ENCODE results near the gene SYNE1. TPM values are rescaled to one million over a fixed set of nuclear protein-coding genes. Genes with fewer than 3 reads are reported as not detected.
A peak's percentile ranks its signal among the peaks of the same experiment; 100 is the strongest.

Gene SYNE1
- total RNA-seq, 2 donors from 2014 or later = 26.0 to 46.7 TPM

DNA sequence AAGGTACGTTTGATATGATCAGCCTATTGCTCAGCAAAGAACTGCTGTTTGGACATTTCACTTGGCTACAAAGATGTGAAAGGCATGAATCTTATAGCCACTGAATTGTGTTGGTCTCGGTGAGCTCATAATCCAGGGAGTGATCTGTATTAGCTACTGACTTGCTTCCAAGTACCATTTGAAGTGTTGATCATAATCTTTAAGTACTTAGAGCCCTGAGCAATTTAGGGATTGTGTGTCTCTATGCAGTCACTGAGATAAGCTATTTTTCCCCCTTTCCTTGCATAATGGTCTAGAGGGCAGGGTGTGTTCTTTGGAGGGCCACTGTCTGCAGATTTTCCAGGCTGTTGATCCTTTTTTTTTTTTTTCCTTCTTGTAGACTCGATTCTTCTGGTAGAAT lies 436.0 kb downstream of the SYNE1 start:
- ATAC-seq (replicated peaks) = no peak
- H3K4me3 Mint-ChIP-seq = no peak overlapping the region
- H3K4me1 Mint-ChIP-seq = peaks cover 4% of the 10 kb centered on the region
- H3K36me3 Mint-ChIP-seq (ENCODE audit: low read depth) = peaks cover 79% of the 10 kb centered on the region
- no peak overlapping the region for H3K27ac Mint-ChIP-seq
- no peaks in the 10 kb centered on the region for H3K9me3 Mint-ChIP-seq
- no peaks in the 10 kb centered on the region for H3K27me3 Mint-ChIP-seq

DNA sequence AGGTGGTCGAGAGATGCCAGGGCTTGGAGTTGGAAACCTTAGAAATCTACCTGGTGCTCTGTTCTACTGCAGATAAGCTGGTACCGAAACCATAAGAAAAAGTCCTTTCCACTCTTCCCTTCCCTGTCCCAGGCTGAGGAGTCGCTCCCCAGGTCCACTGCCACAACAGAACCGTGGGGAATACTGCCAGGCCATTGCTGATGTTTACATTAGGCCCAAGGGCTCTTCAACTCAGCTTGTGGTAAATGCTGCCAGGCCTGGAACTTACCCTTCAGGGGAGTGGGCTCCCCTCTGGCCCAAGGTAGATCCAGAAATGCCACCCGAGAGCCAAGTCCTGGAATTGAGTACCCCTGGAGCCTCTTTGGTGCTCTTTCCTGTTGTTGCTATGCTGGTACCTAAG lies 441.3 kb downstream of the SYNE1 start:
- peak overlapping the region; percentile 17 for H3K27ac Mint-ChIP-seq
- no peak overlapping the region for H3K4me3 Mint-ChIP-seq
- no peak for ATAC-seq (replicated peaks)
- peaks cover 15% of the 10 kb centered on the region for H3K9me3 Mint-ChIP-seq
- peaks cover 4% of the 10 kb centered on the region for H3K4me1 Mint-ChIP-seq
- no peaks in the 10 kb centered on the region for H3K27me3 Mint-ChIP-seq
- H3K36me3 Mint-ChIP-seq (ENCODE audit: low read depth) = peaks cover 37% of the 10 kb centered on the region

DNA sequence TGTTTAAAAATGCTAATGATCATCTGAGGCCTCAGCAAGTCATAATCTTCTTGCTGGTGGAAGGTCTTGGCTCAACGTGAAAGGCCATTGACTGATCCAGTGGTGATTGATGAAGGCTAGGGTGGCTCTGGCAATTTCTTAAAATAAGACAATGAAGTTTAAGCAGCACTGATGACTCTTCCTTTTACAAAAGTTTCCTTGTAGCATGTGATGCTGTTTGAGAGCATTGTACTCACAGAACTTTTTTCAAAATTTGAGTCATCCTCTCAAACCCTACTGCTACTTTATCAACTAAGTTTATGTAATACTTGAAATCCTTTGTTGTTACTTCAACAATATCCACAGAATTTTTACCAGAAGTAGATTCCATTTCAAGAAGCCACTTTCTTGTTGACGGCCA lies 447.4 kb downstream of the SYNE1 start:
- Mint-ChIP-seq H3K27me3 (no peaks in the 10 kb centered on the region), H3K9me3 (peaks cover 15% of the 10 kb centered on the region), H3K36me3 (ENCODE audit: low read depth) (no peaks in the 10 kb centered on the region), H3K4me3 (no peak overlapping the region), H3K4me1 (peaks cover 37% of the 10 kb centered on the region), H3K27ac (peak overlapping the region; percentile 5)
- ATAC-seq (replicated peaks) = peak; percentile 36

DNA sequence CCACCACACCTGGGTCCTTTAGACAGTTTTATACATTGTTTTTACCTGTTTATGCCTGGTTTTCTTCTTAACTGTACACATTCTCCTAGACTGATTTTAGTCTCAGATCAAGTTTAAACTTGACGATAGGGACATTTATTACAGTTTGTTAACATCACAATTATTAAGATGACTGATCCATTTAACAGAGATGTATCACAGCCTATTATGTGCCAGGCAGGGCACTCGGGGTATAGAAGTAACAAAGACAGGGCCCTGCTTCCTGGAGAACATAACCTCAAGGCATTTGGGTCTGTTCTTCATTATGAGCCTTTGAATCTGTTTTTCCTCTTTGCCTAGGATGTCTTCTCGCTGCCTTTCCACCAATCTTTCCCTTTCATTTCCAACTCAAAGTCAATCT lies 449.2 kb downstream of the SYNE1 start:
- Mint-ChIP-seq H3K4me1 (peaks cover 39% of the 10 kb centered on the region), H3K27me3 (no peaks in the 10 kb centered on the region), H3K27ac (peak overlapping the region; percentile 97), H3K4me3 (no peak overlapping the region), H3K9me3 (peaks cover 8% of the 10 kb centered on the region), H3K36me3 (ENCODE audit: low read depth) (no peaks in the 10 kb centered on the region)
- ATAC-seq (replicated peaks) = no peak

DNA sequence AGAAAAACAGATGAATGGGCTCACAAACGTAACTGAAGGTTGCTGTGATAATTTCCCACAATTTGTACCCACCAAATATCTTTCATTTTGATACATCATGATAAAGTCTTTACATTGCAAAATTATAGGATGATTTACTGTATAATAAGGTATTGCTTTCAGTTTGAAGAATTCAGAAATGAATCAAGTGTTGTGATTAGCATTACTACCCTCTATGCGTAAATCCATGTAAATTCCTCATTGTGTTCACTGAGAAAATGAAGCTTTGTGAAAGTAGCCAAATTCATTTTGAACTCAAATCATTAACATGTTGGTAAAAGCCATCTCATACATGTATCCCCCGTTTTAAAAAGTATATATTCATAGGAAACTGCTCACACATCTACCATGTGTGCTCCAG lies 450.3 kb downstream of the SYNE1 start:
- H3K27me3 Mint-ChIP-seq = no peaks in the 10 kb centered on the region
- ATAC-seq (replicated peaks) = peak; percentile 58
- H3K4me3 Mint-ChIP-seq = peak overlapping the region; percentile 88
- H3K36me3 Mint-ChIP-seq (ENCODE audit: low read depth) = no peaks in the 10 kb centered on the region
- H3K27ac Mint-ChIP-seq = peak overlapping the region; percentile 97
- H3K9me3 Mint-ChIP-seq = peaks cover 3% of the 10 kb centered on the region
- peaks cover 44% of the 10 kb centered on the region for H3K4me1 Mint-ChIP-seq

DNA sequence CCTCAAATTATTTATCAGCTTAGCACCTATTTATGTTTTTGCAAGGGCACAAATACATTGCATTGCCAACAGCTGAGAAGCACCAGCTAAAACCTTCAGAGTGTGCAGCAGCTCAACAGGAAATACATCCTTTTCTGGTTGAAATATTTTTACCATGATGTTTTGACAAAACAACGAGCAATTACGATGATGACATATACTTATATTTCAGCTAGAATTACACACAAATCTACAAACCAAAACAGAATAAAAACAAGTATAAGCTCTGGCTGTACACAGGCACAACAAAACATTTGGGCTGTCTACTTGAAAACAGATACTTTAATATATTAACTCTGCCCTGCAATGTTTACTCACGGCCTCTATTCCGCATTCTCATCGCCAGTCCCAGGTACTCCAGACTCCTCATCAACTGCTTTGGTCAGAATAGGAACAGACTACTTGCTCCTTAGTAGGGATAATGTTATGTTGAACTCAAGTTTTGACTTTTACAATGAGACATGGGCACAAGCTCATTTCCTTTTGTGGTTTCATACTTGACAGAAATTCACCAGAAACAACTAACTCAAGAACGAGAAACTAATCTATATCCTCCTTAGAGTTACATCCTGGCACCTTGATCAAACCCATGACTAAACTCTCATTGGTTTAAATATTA lies 452.1 kb downstream of the SYNE1 start:
- Mint-ChIP-seq H3K27me3 (no peaks in the 10 kb centered on the region), H3K36me3 (ENCODE audit: low read depth) (peaks cover 7% of the 10 kb centered on the region), H3K4me1 (peaks cover 53% of the 10 kb centered on the region), H3K27ac (peak overlapping the region; percentile 97), H3K4me3 (peak overlapping the region; percentile 88), H3K9me3 (no peaks in the 10 kb centered on the region)
- ATAC-seq (replicated peaks) = peak; percentile 73

DNA sequence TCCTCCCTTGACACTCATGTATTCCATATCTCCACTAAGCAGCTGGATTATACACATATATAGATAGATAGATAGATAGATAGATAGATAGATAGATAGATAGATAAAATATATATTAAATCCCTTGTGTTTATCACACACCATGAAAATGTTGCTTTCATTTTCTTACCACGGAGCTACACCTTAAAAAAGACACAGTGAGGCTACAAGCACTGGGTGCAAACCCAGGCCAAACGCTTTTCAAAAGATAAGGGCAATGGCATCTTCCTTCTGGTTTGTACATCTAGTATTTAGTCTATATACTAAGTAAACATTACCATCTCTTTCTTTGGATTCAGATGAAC lies 452.6 kb downstream of the SYNE1 start:
- Mint-ChIP-seq H3K27ac (peak overlapping the region; percentile 97), H3K27me3 (no peaks in the 10 kb centered on the region), H3K9me3 (no peaks in the 10 kb centered on the region), H3K4me1 (peaks cover 50% of the 10 kb centered on the region), H3K36me3 (ENCODE audit: low read depth) (peaks cover 9% of the 10 kb centered on the region), H3K4me3 (peak overlapping the region; percentile 88)
- ATAC-seq (replicated peaks) = no peak

DNA sequence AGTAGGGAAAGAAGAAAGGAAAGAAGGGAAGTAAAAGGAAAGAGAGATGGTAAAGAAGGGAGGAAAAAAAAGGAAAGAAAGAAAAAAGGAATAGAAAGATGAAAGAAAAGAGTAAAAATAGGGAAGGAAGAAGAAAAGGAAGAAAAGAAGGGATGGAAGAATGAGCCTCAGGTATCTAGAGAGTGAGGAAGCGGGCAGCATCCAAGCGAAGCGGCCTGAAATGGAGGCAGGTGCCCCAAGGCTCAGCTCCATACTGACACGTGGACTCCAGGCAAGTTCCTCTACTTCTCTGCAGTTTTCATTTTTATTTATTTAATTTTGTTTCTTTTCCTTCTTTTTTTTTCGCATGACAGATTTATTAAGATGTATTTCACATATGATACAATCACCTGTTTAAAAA lies 456.6 kb downstream of the SYNE1 start:
- Mint-ChIP-seq H3K9me3 (no peaks in the 10 kb centered on the region), H3K27me3 (no peaks in the 10 kb centered on the region), H3K4me3 (peak overlapping the region; percentile 52), H3K27ac (peak overlapping the region; percentile 17), H3K4me1 (peaks cover 29% of the 10 kb centered on the region), H3K36me3 (ENCODE audit: low read depth) (peaks cover 31% of the 10 kb centered on the region)
- no peak for ATAC-seq (replicated peaks)

DNA sequence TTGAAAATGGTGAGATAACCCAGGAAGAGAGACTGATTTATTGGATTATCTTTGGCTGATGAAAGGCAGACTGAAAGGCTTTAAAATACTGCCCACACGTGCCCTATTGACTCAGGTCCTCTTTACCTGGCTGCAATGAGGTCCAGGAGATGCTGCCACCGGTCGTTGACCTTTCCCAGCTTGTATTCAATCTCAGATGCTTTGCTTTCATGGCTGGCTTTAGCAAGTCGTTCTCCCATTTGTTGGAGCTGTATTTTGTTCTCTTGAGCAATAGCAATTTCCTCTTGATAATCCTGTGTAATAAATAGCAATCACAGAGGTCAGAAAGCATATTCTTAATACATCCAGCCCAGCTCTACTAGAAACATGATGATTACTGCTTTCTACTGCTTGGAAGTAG lies 460.9 kb downstream of the SYNE1 start:
- ATAC-seq (replicated peaks) = no peak
- peaks cover 20% of the 10 kb centered on the region for H3K4me1 Mint-ChIP-seq
- no peaks in the 10 kb centered on the region for H3K27me3 Mint-ChIP-seq
- H3K36me3 Mint-ChIP-seq (ENCODE audit: low read depth) = peaks cover 63% of the 10 kb centered on the region
- H3K27ac Mint-ChIP-seq = no peak overlapping the region
- no peak overlapping the region for H3K4me3 Mint-ChIP-seq
- no peaks in the 10 kb centered on the region for H3K9me3 Mint-ChIP-seq

DNA sequence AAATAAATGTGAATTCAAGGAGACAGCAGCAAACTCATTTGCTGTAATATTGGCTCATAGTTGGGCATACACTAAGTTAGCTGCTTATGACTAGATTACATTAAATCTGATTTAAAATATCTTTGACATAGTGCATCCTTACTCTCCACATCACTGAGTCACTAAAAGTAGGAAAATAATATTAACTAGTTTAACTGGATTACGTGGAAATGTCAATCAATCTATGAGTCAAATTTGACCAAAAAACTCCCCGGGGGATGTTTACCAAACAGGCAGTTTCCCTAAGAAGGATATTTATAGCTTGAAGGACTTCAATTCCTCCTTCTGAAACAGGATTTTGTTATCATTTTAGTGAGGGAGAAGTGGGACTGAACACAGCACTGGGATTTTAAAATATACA lies 463.2 kb downstream of the SYNE1 start:
- peak overlapping the region; percentile 44 for H3K4me3 Mint-ChIP-seq
- peak overlapping the region; percentile 21 for H3K27ac Mint-ChIP-seq
- H3K4me1 Mint-ChIP-seq = peaks cover 23% of the 10 kb centered on the region
- no peaks in the 10 kb centered on the region for H3K9me3 Mint-ChIP-seq
- no peak for ATAC-seq (replicated peaks)
- no peaks in the 10 kb centered on the region for H3K27me3 Mint-ChIP-seq
- H3K36me3 Mint-ChIP-seq (ENCODE audit: low read depth) = peaks cover 63% of the 10 kb centered on the region

DNA sequence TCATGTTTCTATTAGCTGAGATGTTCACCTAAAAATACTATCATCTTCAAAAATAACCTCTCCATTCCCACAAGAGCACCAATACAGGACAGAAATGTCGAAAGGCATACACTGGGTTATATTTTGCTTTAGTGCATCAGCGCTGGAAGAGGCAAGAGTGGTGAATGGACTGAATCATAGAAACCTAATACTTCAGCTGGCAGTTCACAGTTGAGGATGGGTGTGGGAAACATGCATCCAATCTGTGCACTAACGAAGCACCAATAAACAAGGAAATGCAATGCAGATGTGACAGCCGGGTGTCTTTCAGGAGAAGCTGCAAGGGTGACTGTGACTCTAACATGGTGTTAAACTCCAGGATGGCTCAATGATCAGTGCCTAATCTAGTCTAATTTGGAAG lies 463.8 kb downstream of the SYNE1 start:
- Mint-ChIP-seq H3K27ac (peak overlapping the region; percentile 21), H3K4me3 (peak overlapping the region; percentile 44), H3K9me3 (no peaks in the 10 kb centered on the region), H3K36me3 (ENCODE audit: low read depth) (peaks cover 66% of the 10 kb centered on the region), H3K4me1 (peaks cover 23% of the 10 kb centered on the region), H3K27me3 (no peaks in the 10 kb centered on the region)
- ATAC-seq (replicated peaks) = no peak

DNA sequence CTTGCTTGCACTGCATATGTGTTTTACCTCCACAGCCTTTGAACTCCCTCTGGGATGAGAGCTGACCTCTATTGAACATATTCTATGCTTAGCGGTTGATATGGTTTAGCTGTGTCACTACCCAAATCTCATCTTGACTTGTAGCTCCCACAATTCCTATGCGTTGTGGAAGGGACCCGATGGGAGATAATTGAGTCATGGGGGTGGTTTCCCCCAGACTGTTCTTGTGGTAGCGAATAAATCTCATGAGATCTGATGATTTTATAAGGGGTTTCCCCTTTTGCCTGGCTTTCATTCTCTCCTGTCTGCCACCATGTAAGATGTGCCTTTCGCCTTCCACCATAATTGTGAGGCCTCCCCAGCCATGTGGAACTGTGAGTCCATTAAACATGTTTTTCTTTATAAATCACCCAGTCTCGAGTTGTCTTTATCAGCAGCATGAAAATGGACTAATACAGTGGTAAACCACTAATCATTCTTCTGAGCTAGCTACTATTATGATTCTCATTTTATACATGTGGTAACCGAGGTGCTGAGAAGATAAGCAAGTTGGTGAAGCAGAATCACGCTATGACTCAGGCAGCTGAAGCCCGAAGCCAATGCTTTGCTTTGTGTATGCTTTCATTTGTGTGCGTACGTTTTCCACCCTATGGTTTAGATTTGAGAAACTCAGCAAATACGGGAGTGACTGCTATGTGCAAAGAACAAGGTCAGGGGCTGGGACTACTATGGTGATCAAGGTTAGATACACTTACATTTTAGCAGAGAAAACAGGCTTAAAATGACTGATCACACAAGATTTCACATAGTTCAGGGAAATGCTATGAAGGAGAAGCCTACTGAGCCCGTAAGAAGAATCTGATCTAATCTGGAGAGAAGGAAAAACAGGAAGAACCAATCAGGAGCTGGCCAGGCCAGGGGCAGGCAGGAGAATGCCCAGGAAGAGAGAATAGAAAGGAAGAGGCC lies 466.2 kb downstream of the SYNE1 start:
- peak overlapping the region; percentile 78 for H3K4me3 Mint-ChIP-seq
- peaks cover 23% of the 10 kb centered on the region for H3K4me1 Mint-ChIP-seq
- no peaks in the 10 kb centered on the region for H3K9me3 Mint-ChIP-seq
- H3K27ac Mint-ChIP-seq = peak overlapping the region; percentile 95
- peak; percentile 89 for ATAC-seq (replicated peaks)
- no peaks in the 10 kb centered on the region for H3K27me3 Mint-ChIP-seq
- H3K36me3 Mint-ChIP-seq (ENCODE audit: low read depth) = peaks cover 65% of the 10 kb centered on the region

DNA sequence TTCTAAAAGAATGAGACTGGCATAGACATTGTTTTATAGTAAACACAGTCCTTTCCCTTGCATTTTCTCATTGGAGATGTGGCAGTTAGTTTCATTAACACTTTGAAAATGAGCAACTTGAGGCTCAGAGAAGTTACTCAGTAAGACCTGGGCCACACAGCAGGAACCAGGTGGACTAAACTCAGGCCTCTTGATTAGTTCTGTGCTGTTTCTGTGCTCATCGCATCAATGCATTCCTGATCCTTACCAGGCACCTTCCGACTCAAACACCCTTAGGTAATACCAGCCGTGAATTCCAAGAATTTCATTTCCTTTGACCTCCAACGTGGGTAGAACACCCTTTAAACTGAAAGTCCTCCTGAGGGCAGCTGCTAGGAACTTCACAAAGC lies 466.9 kb downstream of the SYNE1 start:
- H3K4me3 Mint-ChIP-seq = peak overlapping the region; percentile 78
- no peaks in the 10 kb centered on the region for H3K27me3 Mint-ChIP-seq
- peak overlapping the region; percentile 95 for H3K27ac Mint-ChIP-seq
- peak; percentile 8 for ATAC-seq (replicated peaks)
- peaks cover 64% of the 10 kb centered on the region for H3K36me3 Mint-ChIP-seq (ENCODE audit: low read depth)
- H3K9me3 Mint-ChIP-seq = no peaks in the 10 kb centered on the region
- peaks cover 23% of the 10 kb centered on the region for H3K4me1 Mint-ChIP-seq

DNA sequence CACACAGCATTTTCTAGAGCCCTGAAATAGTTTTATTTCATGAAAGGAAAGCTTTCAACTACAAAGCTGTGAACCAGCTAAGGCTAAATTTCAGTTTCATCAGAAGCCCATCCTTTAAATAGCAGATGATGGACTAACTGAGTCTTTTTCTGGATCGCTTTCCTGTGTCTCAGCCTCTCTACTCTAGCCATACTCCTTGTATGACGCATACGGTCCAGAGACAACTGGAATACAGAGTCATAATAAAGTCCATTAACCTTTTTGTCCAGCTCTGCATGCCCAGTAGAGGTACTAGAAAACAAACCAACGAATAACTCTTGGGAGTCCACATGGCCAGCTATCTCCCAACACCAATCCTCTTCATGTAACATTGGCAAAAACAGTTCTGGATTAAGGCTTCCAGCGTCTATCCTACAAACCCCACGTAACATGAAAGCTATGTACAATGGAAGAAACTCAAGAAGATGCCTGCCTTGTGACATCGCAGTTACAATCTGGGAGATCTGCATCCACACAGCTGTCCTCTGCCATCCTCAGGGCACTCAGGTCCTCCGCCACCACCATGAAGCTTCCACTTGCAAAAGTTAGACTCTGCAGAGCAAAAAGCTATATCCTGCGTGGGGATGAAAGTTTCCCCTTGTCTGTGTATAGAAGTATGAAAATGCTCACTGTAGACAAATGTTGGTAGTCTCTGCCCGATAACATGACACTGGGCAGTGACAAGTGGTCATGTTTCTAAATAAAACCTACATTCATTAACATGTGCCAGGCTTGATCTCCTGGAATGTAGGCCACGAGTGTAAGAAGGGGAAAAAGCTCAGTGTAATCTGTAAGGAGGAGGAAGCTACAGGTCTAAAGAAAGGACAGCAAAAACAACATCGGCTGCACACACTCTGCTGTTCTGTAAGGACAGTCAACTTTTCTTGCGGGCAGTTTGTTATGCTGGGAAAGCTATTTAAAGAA lies 469.2 kb downstream of the SYNE1 start:
- ATAC-seq (replicated peaks) = no peak
- Mint-ChIP-seq H3K9me3 (no peaks in the 10 kb centered on the region), H3K27ac (no peak overlapping the region), H3K4me3 (no peak overlapping the region), H3K4me1 (peaks cover 29% of the 10 kb centered on the region), H3K27me3 (no peaks in the 10 kb centered on the region), H3K36me3 (ENCODE audit: low read depth) (peaks cover 59% of the 10 kb centered on the region)

All from activated T-helper 17 cell treated with anti-CD3 and anti-CD28 coated beads, Interleukin-2, amount 50 U/mL, for 72 hours (primary cell).